Measurements from ENCODE around the gene CGNL1.

CGNL1 gene

GRCh38 chr15:57363661-57364060 is 12.6 kb upstream of the CGNL1 start:
- CTCF ChIA-PET, result interaction anchor here (1.0 kb wide), 1 partner anchor 23 kb away, joined by 3 read pairs; no protein-coding TSS in a partner anchor
- no peak for DNase-seq
- Mint-ChIP-seq H3K27ac (no peak overlapping the region), H3K27me3 (peaks cover 12% of the 10 kb centered on the region), H3K4me1 (no peaks in the 10 kb centered on the region), H3K9me3 (no peaks in the 10 kb centered on the region), H3K36me3 (no peaks in the 10 kb centered on the region), H3K4me3 (no peak overlapping the region)

GRCh38 chr15:57364282-57365007 is 11.9 kb upstream of the CGNL1 start:
- DNase-seq, result no peak
- CTCF ChIA-PET, result interaction anchor here (1.0 kb wide), 1 partner anchor 23 kb away, joined by 3 read pairs; no protein-coding TSS in a partner anchor
- H3K27ac Mint-ChIP-seq, result no peak overlapping the region

GRCh38 chr15:57367556-57367955 is 8.7 kb upstream of the CGNL1 start:
- H3K27ac Mint-ChIP-seq, result no peak overlapping the region
- H3K27me3 Mint-ChIP-seq, result peaks cover 21% of the 10 kb centered on the region
- CTCF ChIA-PET, result no interaction called here
- no peak overlapping the region for H3K4me3 Mint-ChIP-seq
- no peaks in the 10 kb centered on the region for H3K9me3 Mint-ChIP-seq
- no peak for DNase-seq
- H3K4me1 Mint-ChIP-seq, result no peaks in the 10 kb centered on the region
- no peaks in the 10 kb centered on the region for H3K36me3 Mint-ChIP-seq

More at GRCh38 chr15:57364282-57365007, 11.9 kb upstream of the CGNL1 start:
- Mint-ChIP-seq H3K27me3 (peaks cover 7% of the 10 kb centered on the region), H3K9me3 (no peaks in the 10 kb centered on the region), H3K4me3 (no peak overlapping the region), H3K36me3 (no peaks in the 10 kb centered on the region), H3K4me1 (no peaks in the 10 kb centered on the region)

- H3K4me3 Mint-ChIP-seq, result no peak overlapping the region
- H3K4me1 Mint-ChIP-seq, result peaks cover 2% of the 10 kb centered on the region
- no peaks in the 10 kb centered on the region for H3K9me3 Mint-ChIP-seq
- H3K36me3 Mint-ChIP-seq, result no peaks in the 10 kb centered on the region
- no peak overlapping the region for H3K27ac Mint-ChIP-seq
- no peak for DNase-seq
- H3K27me3 Mint-ChIP-seq, result peaks cover 45% of the 10 kb centered on the region
- CTCF ChIA-PET, result interaction anchor here (1.0 kb wide), 1 partner anchor 9 kb away, joined by 3 read pairs; no protein-coding TSS in a partner anchor
These were observed 5.4 kb upstream of the CGNL1 start for GRCh38 chr15:57370929-57371328.

GRCh38 chr15:57373251-57373881 is 2.9 kb upstream of the CGNL1 start:
- Mint-ChIP-seq H3K4me3 (no peak overlapping the region), H3K36me3 (no peaks in the 10 kb centered on the region), H3K27me3 (peaks cover 60% of the 10 kb centered on the region), H3K27ac (no peak overlapping the region), H3K4me1 (peaks cover 7% of the 10 kb centered on the region), H3K9me3 (no peaks in the 10 kb centered on the region)
- CTCF ChIA-PET, result no interaction called here
- no peak for DNase-seq

GRCh38 chr15:57373882-57374276 is 2.4 kb upstream of the CGNL1 start:
- no peak overlapping the region for H3K4me3 Mint-ChIP-seq
- H3K27ac Mint-ChIP-seq, result no peak overlapping the region
- no peaks in the 10 kb centered on the region for H3K36me3 Mint-ChIP-seq
- peaks cover 7% of the 10 kb centered on the region for H3K4me1 Mint-ChIP-seq
- H3K9me3 Mint-ChIP-seq, result no peaks in the 10 kb centered on the region
- no peak for DNase-seq
- H3K27me3 Mint-ChIP-seq, result peaks cover 65% of the 10 kb centered on the region
- CTCF ChIA-PET, result no interaction called here

- Mint-ChIP-seq H3K4me3 (no peak overlapping the region), H3K27ac (no peak overlapping the region), H3K4me1 (peaks cover 7% of the 10 kb centered on the region), H3K27me3 (peaks cover 81% of the 10 kb centered on the region), H3K9me3 (no peaks in the 10 kb centered on the region), H3K36me3 (no peaks in the 10 kb centered on the region)
- no peak for DNase-seq
- CTCF ChIA-PET, result interaction anchor here (1.2 to 1.5 kb wide), 2 partner anchors 71 to 151 kb away, joined by 3 to 4 read pairs; no protein-coding TSS in a partner anchor
These were observed 582 bp downstream of the CGNL1 start for GRCh38 chr15:57376696-57377477.

- H3K9me3 Mint-ChIP-seq, result no peaks in the 10 kb centered on the region
- peaks cover 7% of the 10 kb centered on the region for H3K4me1 Mint-ChIP-seq
- no peaks in the 10 kb centered on the region for H3K36me3 Mint-ChIP-seq
- DNase-seq, result no peak
- H3K27ac Mint-ChIP-seq, result no peak overlapping the region
- peaks cover 75% of the 10 kb centered on the region for H3K27me3 Mint-ChIP-seq
- no peak overlapping the region for H3K4me3 Mint-ChIP-seq
- CTCF ChIA-PET, result interaction anchor here (1.5 kb wide), 1 partner anchor 150 kb away, joined by 4 read pairs; no protein-coding TSS in a partner anchor
These were observed 1.2 kb downstream of the CGNL1 start for GRCh38 chr15:57377478-57377847.

- Mint-ChIP-seq H3K4me3 (no peak overlapping the region), H3K9me3 (no peaks in the 10 kb centered on the region), H3K36me3 (no peaks in the 10 kb centered on the region), H3K27ac (no peak overlapping the region), H3K4me1 (peaks cover 7% of the 10 kb centered on the region), H3K27me3 (peaks cover 66% of the 10 kb centered on the region)
- no peak for DNase-seq
- CTCF ChIA-PET, result interaction anchor here (1.5 kb wide), 1 partner anchor 8 kb away, joined by 3 read pairs; no protein-coding TSS in a partner anchor
These were observed 3.2 kb downstream of the CGNL1 start for GRCh38 chr15:57379487-57379886.

- peaks cover 6% of the 10 kb centered on the region for H3K4me1 Mint-ChIP-seq
- CTCF ChIA-PET, result interaction anchor here (1.5 kb wide), 1 partner anchor 9 kb away, joined by 3 read pairs; no protein-coding TSS in a partner anchor
These were observed 4.5 kb downstream of the CGNL1 start for GRCh38 chr15:57380854-57381253.

GRCh38 chr15:57382215-57382614 is 5.9 kb downstream of the CGNL1 start:
- Mint-ChIP-seq H3K4me3 (no peak overlapping the region), H3K27ac (no peak overlapping the region), H3K27me3 (peaks cover 41% of the 10 kb centered on the region), H3K9me3 (no peaks in the 10 kb centered on the region), H3K36me3 (no peaks in the 10 kb centered on the region), H3K4me1 (no peaks in the 10 kb centered on the region)
- CTCF ChIA-PET, result no interaction called here
- DNase-seq, result no peak

More at GRCh38 chr15:57380854-57381253, 4.5 kb downstream of the CGNL1 start:
- Mint-ChIP-seq H3K36me3 (no peaks in the 10 kb centered on the region), H3K27ac (no peak overlapping the region), H3K4me3 (no peak overlapping the region), H3K27me3 (peaks cover 52% of the 10 kb centered on the region), H3K9me3 (no peaks in the 10 kb centered on the region)
- DNase-seq, result no peak

- CTCF ChIA-PET, result no interaction called here
- Mint-ChIP-seq H3K4me3 (no peak overlapping the region), H3K4me1 (no peaks in the 10 kb centered on the region), H3K27ac (no peak overlapping the region), H3K36me3 (no peaks in the 10 kb centered on the region), H3K27me3 (peaks cover 36% of the 10 kb centered on the region), H3K9me3 (no peaks in the 10 kb centered on the region)
- DNase-seq, result no peak
These were observed 6.7 kb downstream of the CGNL1 start for GRCh38 chr15:57382969-57383368.

GRCh38 chr15:57384024-57384423 is 7.7 kb downstream of the CGNL1 start:
- CTCF ChIA-PET, result no interaction called here
- no peak for DNase-seq
- Mint-ChIP-seq H3K27ac (no peak overlapping the region), H3K4me1 (no peaks in the 10 kb centered on the region), H3K4me3 (no peak overlapping the region), H3K36me3 (no peaks in the 10 kb centered on the region), H3K27me3 (peaks cover 31% of the 10 kb centered on the region), H3K9me3 (no peaks in the 10 kb centered on the region)

GRCh38 chr15:57384816-57385215 is 8.5 kb downstream of the CGNL1 start:
- Mint-ChIP-seq H3K27ac (no peak overlapping the region), H3K9me3 (no peaks in the 10 kb centered on the region), H3K4me1 (no peaks in the 10 kb centered on the region), H3K27me3 (peaks cover 25% of the 10 kb centered on the region), H3K4me3 (no peak overlapping the region), H3K36me3 (no peaks in the 10 kb centered on the region)
- DNase-seq, result no peak
- CTCF ChIA-PET, result no interaction called here

All from activated naive CD4-positive, alpha-beta T cell treated with anti-CD3 and anti-CD28 coated beads, Interleukin-2, amount 10 ng/mL, durations not matched to agents 7 days and 5 days (primary cell).